Uterus (tissue), 4 donors: ENCODE measurements around the gene CHST8. TPM values are rescaled to one million over a fixed set of nuclear protein-coding genes. Genes with fewer than 3 reads are reported as not detected.
"Not testable (repeated sequence)": the region's sequence is repeated elsewhere in the genome, so short reads cannot be mapped to it uniquely, and the experiment has no call there.

Experiments
- DNase-seq, 2 donors: peaks; one replicate each; pipeline ENCODE4 v3.0.0-alpha.2; 2019 to 2020
- H3K27ac ChIP-seq, 2 donors: fragments of 200-600 bp; sonication (generic); 1 replicate in 1 of 2; 2 replicates in 1 of 2; pipeline ENCODE4 v1.5.1; 2016 to 2018
- H3K27me3 ChIP-seq, 2 donors: fragments of 200-600 bp; sonication (generic); one replicate each; pipeline ENCODE4 v1.5.1; 2018 to 2019; ENCODE audit warnings: control low read depth in 1 of 2
- H3K36me3 ChIP-seq, 2 donors: fragments of 200-600 bp; sonication (generic); one replicate each; pipeline ENCODE4 v1.5.1; 2019; ENCODE audit warnings: control low read depth in 1 of 2
- H3K4me1 ChIP-seq, 2 donors: fragments of 200-600 bp; sonication (generic); one replicate each; pipeline ENCODE4 v1.5.1; 2018 to 2019; ENCODE audit warnings: control low read depth in 1 of 2
- H3K4me3 ChIP-seq, 2 donors: fragments of 200-600 bp; sonication (generic); 1 replicate in 1 of 2; 2 replicates in 1 of 2; pipeline ENCODE4 v1.5.1; 2018 to 2019; ENCODE audit warnings: mild to moderate bottlenecking in 1 of 2
- H3K9me3 ChIP-seq, 2 donors: fragments of 200-600 bp; sonication (generic); one replicate each; pipeline ENCODE4 v1.5.1; 2019; ENCODE audit warnings: control low read depth in 1 of 2
- CTCF ChIP-seq, 4 experiments: fragments of 200-600 bp in 2 of 4; fragments of 450-650 bp in 2 of 4; sonication (generic) in 2 of 4; IDR thresholded peaks; one replicate each; pipeline ENCODE4 v1.5.1; 2016 to 2019; ENCODE audit warnings: antibody characterized with exemption in 4 of 4, mild to moderate bottlenecking in 2 of 4, moderate library complexity in 1 of 4
- POLR2A ChIP-seq, 2 donors: fragments of 450-650 bp; IDR thresholded peaks; one replicate each; pipeline ENCODE4 v1.6.1; 2016; ENCODE audit warnings: antibody characterized with exemption in 2 of 2, mild to moderate bottlenecking in 1 of 2, moderate library complexity in 1 of 2
- intact Hi-C: fragments of 100-400 bp; cut with DNase I; formaldehyde crosslinking; loops from one replicate; pipeline ENCODE4 v1.15.1; 2023; ENCODE audit warnings: low total_unique reads
- total RNA-seq, 4 donors: library from RNA; depleted of rRNA in 3 of 4; stranded (reverse); fragments of >200 nt in 3 of 4; gene quantifications; one replicate each; pipeline versions ENCODE4 v1.1.0 to v1.2.4, GENCODE V29; 2014 to 2023
- donor health status: DM: yes; HTN: yes; CAD: no.

Gene CHST8
- total RNA-seq, 4 donors from 2014 or later = 0.26 to 0.95 (median 0.69) TPM; not detected in 1

GRCh38 chr19:33595783-33596182 is 26.0 kb upstream of the CHST8 start:
- H3K4me1 ChIP-seq = no peaks in the 10 kb centered on the region
- TF ChIP-seq POLR2A (IDR thresholded peaks at IDR 0.05) (no peak), CTCF (IDR thresholded peaks at IDR 0.05) (no peak)
- no peak overlapping the region for H3K4me3 ChIP-seq
- H3K36me3 ChIP-seq = no peaks in the 10 kb centered on the region
- no peak for DNase-seq
- intact Hi-C loops = no loop called here
- H3K27me3 ChIP-seq = no peaks in the 10 kb centered on the region
- H3K27ac ChIP-seq = no peak overlapping the region
- peaks cover 0 to 4% of the 10 kb centered on the region in 2 donors for H3K9me3 ChIP-seq

GRCh38 chr19:33601583-33601982 is 20.2 kb upstream of the CHST8 start:
- H3K4me3 ChIP-seq = no peak overlapping the region
- no peaks in the 10 kb centered on the region for H3K4me1 ChIP-seq
- H3K27ac ChIP-seq = no peak overlapping the region
- H3K27me3 ChIP-seq = no peaks in the 10 kb centered on the region
- intact Hi-C loops = no loop called here
- TF ChIP-seq CTCF (IDR thresholded peaks at IDR 0.05) (no peak), POLR2A (IDR thresholded peaks at IDR 0.05) (no peak)
- H3K9me3 ChIP-seq = peaks cover 0 to 4% of the 10 kb centered on the region in 2 donors
- DNase-seq = no peak
- no peaks in the 10 kb centered on the region for H3K36me3 ChIP-seq

- no peaks in the 10 kb centered on the region for H3K27me3 ChIP-seq
- H3K36me3 ChIP-seq = no peaks in the 10 kb centered on the region
- intact Hi-C loops = no loop called here
- no peak overlapping the region for H3K4me3 ChIP-seq
- DNase-seq = no peak
- H3K27ac ChIP-seq = no peak overlapping the region
- peaks cover 0 to 4% of the 10 kb centered on the region in 2 donors for H3K9me3 ChIP-seq
- TF ChIP-seq POLR2A (IDR thresholded peaks at IDR 0.05) = no peak
- TF ChIP-seq CTCF (IDR thresholded peaks at IDR 0.05) = no peak
- H3K4me1 ChIP-seq = no peaks in the 10 kb centered on the region
These were observed 19.1 kb upstream of the CHST8 start for GRCh38 chr19:33602576-33603204.

GRCh38 chr19:33603377-33603776 is 18.4 kb upstream of the CHST8 start:
- Histone ChIP-seq H3K36me3 (no peaks in the 10 kb centered on the region), H3K27ac (no peak overlapping the region), H3K4me3 (no peak overlapping the region), H3K27me3 (no peaks in the 10 kb centered on the region), H3K4me1 (no peaks in the 10 kb centered on the region), H3K9me3 (peaks cover 0 to under 1% of the 10 kb centered on the region in 2 donors)
- no peak for DNase-seq
- intact Hi-C loops = no loop called here
- TF ChIP-seq CTCF (IDR thresholded peaks at IDR 0.05) (no peak), POLR2A (IDR thresholded peaks at IDR 0.05) (no peak)

- no peak overlapping the region for H3K27ac ChIP-seq
- intact Hi-C loops = no loop called here
- no peak for DNase-seq
- TF ChIP-seq CTCF (IDR thresholded peaks at IDR 0.05) (no peak), POLR2A (IDR thresholded peaks at IDR 0.05) (no peak)
- no peaks in the 10 kb centered on the region for H3K9me3 ChIP-seq
- H3K4me3 ChIP-seq = no peak overlapping the region
- no peaks in the 10 kb centered on the region for H3K36me3 ChIP-seq
- H3K27me3 ChIP-seq = no peaks in the 10 kb centered on the region
- H3K4me1 ChIP-seq = no peaks in the 10 kb centered on the region
These were observed 17.1 kb upstream of the CHST8 start for GRCh38 chr19:33604651-33605050.

- not testable (repeated sequence) for H3K9me3 ChIP-seq
These were observed 15.9 kb upstream of the CHST8 start for GRCh38 chr19:33605803-33606295.

More at GRCh38 chr19:33605803-33606295, 15.9 kb upstream of the CHST8 start:
- H3K4me3 ChIP-seq, DNase-seq, H3K27ac ChIP-seq, H3K4me1 ChIP-seq, H3K36me3 ChIP-seq, intact Hi-C loops, H3K27me3 ChIP-seq: not testable (repeated sequence)
